Mesodermal cell (in vitro differentiated cells): ENCODE measurements around the gene CAMK1D.
"Not testable (repeated sequence)": the region's sequence is repeated elsewhere in the genome, so short reads cannot be mapped to it uniquely, and the experiment has no call there.

Source experiments
- H3K27ac ChIP-seq: 2 replicates; pipeline ENCODE4 v1.7.0; 2013; ENCODE audit warnings: mild to moderate bottlenecking, low read depth, low read length, moderate library complexity; ENCODE audit not compliant: severe bottlenecking
- H3K36me3 ChIP-seq: 2 replicates; pipeline ENCODE4 v1.7.1; 2013; ENCODE audit warnings: mild to moderate bottlenecking, low read length, moderate library complexity; ENCODE audit not compliant: control insufficient read depth, insufficient read depth
- H3K4me1 ChIP-seq: one replicate; pipeline ENCODE4 v1.7.1; 2013; ENCODE audit warnings: mild to moderate bottlenecking, low read length; ENCODE audit not compliant: insufficient read depth, control insufficient read depth, poor library complexity, severe bottlenecking
- H3K4me3 ChIP-seq: 2 replicates; pipeline ENCODE4 v1.7.0; 2013; ENCODE audit warnings: low read length, control low read depth, mild to moderate bottlenecking; ENCODE audit not compliant: insufficient read depth, poor library complexity, severe bottlenecking; ENCODE audit errors: extremely low read depth
- H3K9me3 ChIP-seq: 2 replicates; pipeline ENCODE4 v1.7.1; 2013; ENCODE audit warnings: mild to moderate bottlenecking, low read length, moderate library complexity; ENCODE audit not compliant: control insufficient read depth
- WGBS, 2 experiments: methylation state at CpG; one replicate each; pipeline ENCODE4 v1.1.5; 2013; ENCODE audit warnings: missing lambda C conversion rate in 2 of 2; ENCODE audit not compliant: insufficient coverage in 2 of 2; 5-methylcytosine and 5-hydroxymethylcytosine counted together

CAMK1D gene

DNA sequence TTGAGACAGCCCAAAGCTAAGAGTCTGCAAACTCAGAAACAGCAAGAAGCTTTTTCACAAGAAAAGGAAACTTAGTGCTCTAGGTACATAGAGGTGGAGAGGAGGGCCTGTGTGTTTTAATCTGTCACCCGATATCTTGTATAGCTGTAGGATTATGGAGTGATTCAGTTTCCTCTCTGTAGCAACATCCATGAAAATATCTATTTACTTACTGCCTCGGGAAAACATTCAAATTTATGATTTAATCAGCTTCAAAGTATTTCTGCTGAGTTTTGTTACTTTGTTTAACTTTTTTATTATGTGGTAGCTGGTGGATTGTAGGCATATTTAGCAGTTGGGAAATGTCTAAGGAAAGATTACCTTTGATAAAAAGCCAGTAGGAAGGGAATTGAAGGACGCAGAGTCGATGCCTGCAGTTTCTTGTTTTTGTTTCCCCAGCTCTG is 360.2 kb downstream of the CAMK1D start:
- 100% methylated on average over 2 of the region's 4 CpGs; no CpG with 5 or more reads in 1 of the 2 experiments for WGBS, 2 experiments
- Histone ChIP-seq H3K27ac (no peak overlapping the region), H3K4me3 (no peak overlapping the region), H3K9me3 (no peaks in the 10 kb centered on the region), H3K4me1 (peaks cover 34% of the 10 kb centered on the region), H3K36me3 (no peaks in the 10 kb centered on the region)

DNA sequence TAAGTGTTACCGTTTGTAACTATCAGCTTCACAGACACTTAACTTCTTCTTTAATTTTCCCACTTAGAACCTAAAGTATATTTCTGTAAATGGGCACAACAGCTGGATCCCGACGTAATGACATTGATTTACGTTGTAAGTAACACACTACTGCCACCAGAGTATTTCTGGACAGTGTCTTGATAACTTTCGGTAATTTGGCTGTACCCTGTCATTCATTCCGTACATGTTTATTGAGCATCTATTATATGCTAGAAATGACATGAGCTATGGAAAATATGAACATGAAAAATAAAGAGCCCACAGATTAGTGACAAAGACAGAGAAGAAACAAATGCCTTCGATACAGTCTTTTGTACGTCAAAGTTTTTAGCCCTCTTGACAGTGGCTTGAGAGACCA is 360.8 kb downstream of the CAMK1D start:
- Histone ChIP-seq H3K27ac (no peak overlapping the region), H3K36me3 (no peaks in the 10 kb centered on the region), H3K4me3 (no peak overlapping the region), H3K9me3 (no peaks in the 10 kb centered on the region), H3K4me1 (peaks cover 34% of the 10 kb centered on the region)
- WGBS, 2 experiments = 96 to 100% methylated on average over 3 to 7 of the region's 8 CpGs

DNA sequence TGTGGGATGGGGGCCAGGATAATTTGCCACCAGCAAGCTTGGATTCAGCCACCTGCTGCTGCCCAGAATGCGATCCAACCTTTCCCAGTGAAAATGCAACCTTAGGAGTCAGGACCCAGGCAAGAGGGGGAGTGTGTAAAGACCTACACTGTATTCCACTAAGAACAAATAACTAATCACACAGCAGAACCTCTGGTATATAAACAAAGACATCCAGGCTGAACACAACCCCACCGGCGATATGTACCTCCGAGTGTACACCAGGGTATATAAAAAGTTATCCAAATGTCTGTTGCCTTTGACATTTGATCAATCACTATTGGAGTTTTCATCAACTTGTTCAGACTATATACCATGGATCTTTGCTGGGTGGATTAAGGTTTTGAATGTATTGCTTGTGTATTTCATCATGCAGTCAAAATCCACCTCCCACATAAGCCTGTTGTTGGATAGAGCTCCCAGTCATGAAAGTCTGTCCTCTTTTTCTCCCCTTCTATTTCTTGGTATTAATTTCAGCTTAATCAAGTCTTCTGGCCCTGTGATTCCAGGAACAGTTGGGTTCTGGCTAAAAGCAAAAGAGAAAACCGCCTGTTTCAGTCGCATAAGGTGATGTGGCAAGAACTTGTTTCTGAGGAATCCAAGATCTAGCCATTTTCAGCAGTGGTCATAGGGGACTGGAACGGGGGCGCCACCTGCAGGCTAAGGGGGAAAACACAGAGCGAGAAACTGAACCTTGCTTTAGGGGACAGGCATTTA is 361.4 kb downstream of the CAMK1D start:
- Histone ChIP-seq H3K4me3 (no peak overlapping the region), H3K27ac (no peak overlapping the region), H3K9me3 (no peaks in the 10 kb centered on the region), H3K4me1 (peaks cover 32% of the 10 kb centered on the region), H3K36me3 (no peaks in the 10 kb centered on the region)
- 23% methylated on average over 5 to 6 of the region's 9 CpGs for WGBS, 2 experiments

DNA sequence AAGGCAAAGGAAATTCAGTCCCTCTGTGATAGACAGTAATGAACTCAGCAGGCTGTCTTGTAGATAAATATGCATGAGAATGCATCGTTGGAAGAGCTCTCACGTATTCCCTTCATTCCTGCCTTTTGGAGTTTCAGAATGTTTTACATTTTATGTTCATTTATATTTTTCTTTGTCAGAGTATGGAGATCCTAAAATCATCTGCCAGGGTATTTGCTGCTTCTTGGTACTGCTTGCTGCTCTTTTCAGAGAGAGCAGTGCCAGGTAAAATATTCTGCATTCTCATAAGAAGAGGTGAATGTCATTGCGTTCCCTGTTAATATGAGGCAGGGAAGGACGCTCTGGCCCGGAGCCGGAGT is 362.0 kb downstream of the CAMK1D start:
- WGBS, 2 experiments = 98 to 100% methylated on average over 2 to 4 of the region's 6 CpGs
- Histone ChIP-seq H3K9me3 (no peaks in the 10 kb centered on the region), H3K36me3 (no peaks in the 10 kb centered on the region), H3K4me1 (peaks cover 29% of the 10 kb centered on the region), H3K4me3 (no peak overlapping the region), H3K27ac (no peak overlapping the region)

DNA sequence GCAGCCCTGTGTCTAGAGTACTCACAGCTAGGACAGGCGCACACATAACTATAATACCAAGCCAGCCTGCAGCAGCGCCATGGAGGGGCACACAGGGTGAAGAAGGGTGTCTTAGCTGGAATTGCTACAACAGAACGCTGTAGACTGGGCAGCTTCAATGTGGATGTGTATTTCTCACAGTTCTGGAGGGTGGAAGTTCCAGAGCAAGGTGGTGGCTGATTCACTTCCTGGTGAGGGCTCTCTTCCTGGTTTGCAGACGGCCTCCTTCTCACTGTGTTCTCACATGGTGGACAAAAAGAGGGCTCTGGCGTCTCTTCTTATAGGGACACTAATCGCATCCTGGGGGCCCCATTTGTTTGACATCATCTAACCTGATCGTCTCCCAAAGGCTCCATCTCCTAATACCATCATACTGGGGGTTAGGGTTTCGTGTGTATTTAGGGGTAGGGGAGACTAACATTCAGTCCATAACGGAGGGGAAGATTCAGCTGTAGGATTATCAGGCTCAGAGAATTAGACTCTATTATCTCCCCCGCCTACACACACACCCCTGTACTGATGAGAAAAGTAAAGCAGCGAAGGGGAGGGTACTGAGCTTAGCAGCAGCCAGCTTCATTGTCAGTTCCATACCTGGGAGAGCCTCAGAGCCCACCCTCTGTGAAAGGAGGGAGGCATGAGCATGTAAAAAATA is 363.1 kb downstream of the CAMK1D start:
- Histone ChIP-seq H3K4me3 (no peak overlapping the region), H3K9me3 (no peaks in the 10 kb centered on the region), H3K36me3 (no peaks in the 10 kb centered on the region), H3K4me1 (peaks cover 21% of the 10 kb centered on the region), H3K27ac (no peak overlapping the region)
- WGBS, 2 experiments = 93 to 100% methylated on average over 3 of the region's 11 CpGs

DNA sequence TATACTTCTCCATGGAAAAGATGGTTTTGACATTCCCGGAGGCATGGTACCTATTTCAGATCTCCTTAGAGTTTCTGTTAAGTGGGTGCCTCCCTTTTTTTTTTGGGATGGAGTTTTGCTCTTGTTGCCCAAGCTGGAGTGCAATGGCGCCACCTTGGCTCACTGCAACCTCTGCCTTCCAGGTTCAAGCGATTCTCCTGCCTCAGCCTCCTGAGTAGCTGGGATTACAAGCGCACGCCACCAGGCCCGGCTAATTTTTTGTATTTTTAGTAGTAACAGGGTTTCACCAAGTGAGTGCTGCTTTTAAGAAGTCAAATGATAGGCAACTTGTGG is 363.6 kb downstream of the CAMK1D start:
- 84 to 100% methylated on average over 2 to 6 of the region's 6 CpGs for WGBS, 2 experiments

DNA sequence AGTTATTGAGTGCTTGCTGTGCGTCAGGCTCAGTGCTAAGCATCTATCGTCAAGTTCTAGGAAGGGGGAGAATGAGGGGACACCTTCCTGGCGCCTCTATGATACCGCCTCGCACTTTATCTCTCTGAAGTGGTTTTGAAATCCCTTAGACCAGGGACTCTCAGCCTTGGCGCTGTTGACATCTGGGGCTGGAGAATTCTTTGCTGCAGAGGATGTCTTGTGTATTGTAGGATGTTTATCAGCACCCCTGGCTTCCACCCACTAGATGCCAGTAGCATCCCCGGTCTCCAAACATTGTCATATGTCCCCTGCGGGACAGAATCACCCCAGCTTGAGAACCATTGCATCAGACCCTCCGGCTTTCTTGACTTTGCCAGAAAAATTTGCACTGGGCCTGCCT is 366.7 kb downstream of the CAMK1D start:
- H3K9me3 ChIP-seq = no peaks in the 10 kb centered on the region
- peaks cover 4% of the 10 kb centered on the region for H3K4me1 ChIP-seq
- H3K36me3 ChIP-seq = no peaks in the 10 kb centered on the region
- 87 to 88% methylated on average over 6 of the region's 9 CpGs for WGBS, 2 experiments
- no peak overlapping the region for H3K27ac ChIP-seq
- no peak overlapping the region for H3K4me3 ChIP-seq

More for the DNA sequence above, 363.6 kb downstream of the CAMK1D start:
- not testable (repeated sequence) for H3K4me3 ChIP-seq, H3K36me3 ChIP-seq, H3K9me3 ChIP-seq, H3K27ac ChIP-seq
- H3K4me1 ChIP-seq = peaks cover 17% of the 10 kb centered on the region

DNA sequence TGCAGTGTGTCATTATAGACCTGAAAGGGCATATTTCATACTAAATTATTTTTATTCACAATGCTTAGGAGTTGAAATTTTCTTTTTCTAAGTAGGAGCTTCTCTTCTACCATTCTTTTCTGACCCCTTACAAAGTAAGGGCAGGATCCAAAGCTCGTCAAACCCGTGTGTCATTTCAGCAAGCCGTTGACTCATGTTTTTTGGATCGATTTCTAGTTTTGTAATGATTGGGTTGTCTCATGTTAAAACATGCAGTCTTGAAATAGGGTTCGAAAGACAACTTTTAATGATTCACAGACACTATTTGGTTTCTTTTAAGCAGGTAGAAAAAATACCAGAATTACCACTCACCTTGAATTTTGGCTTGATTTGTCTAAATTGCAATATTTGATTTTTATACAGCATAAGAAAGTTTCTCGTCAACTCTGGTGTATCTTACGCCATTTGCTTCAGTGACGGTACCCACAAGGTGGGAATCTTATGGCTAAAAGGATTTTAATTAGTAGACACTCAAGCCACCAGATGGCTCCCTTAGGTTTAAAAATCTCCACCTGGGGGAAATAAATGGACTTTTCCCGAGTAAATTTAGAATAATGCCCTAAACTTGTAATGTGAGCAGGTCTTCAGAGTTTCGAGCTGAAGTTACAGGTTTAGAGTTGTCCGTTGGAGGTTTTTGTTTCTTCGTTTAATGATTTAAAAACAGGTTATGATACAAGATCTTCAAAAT is 368.8 kb downstream of the CAMK1D start:
- Histone ChIP-seq H3K9me3 (no peaks in the 10 kb centered on the region), H3K27ac (no peak overlapping the region), H3K4me3 (no peak overlapping the region), H3K36me3 (no peaks in the 10 kb centered on the region), H3K4me1 (peaks cover 6% of the 10 kb centered on the region)
- WGBS, 2 experiments = 80 to 85% methylated on average over 4 to 5 of the region's 12 CpGs

DNA sequence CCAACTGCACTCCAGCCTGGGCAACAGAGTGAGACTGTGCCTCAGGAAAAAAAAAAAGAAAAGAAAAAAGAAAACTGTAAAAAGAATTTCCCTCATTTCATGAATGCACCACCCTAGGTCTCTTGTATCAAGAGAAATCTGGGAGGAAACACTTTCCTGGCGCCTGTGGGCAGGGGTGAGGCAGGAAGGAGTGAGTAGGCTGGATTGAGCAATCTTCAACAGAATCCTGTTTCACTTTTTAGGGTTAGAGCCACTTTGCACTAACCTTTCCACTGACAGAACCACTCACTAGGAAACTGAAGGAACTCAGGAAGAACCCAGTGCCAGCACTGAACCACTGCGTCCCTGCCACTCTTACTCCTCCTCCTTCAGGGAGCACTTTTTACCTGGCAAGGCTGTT is 370.0 kb downstream of the CAMK1D start:
- H3K36me3 ChIP-seq = no peaks in the 10 kb centered on the region
- WGBS, 2 experiments = 100% methylated on average over 1 of the region's 2 CpGs; no CpG with 5 or more reads in 1 of the 2 experiments
- no peaks in the 10 kb centered on the region for H3K9me3 ChIP-seq
- H3K4me1 ChIP-seq = peaks cover 6% of the 10 kb centered on the region
- H3K27ac ChIP-seq = no peak overlapping the region
- no peak overlapping the region for H3K4me3 ChIP-seq

DNA sequence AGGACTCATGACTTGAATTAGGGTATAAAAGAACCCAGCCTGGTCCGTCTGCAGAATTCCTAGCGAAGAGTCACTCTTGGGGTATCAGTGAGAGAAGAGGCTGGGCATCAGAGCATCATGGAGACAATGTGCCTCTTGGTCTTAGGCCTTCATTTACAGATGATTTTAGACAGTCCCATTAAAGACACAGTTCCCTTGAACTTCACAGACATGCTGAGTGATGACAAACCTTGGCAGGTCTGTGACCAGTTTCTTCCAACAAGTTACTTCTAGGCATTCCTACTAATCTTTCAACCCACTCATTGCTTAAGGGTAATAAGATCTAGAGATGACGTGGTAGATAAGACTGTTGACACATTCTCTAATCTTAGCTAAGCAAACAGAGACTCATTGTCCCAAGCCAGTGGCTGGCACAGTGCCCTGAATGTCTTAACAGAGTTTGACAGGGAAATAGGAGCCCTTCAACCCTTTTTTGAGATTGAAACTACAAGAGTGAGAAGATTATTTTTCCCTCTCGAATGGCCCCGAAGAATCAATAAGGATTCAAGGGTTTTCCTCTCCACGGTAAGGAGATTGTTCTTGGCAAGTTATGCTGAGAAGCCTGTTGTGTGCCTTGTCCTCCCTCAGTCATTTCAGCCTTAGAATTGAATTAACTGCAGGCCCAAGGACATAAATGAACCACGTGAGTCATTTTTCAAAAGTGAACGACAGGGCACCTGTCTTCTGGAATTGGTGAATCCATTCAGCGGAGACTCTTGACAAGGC is 371.1 kb downstream of the CAMK1D start:
- Histone ChIP-seq H3K9me3 (no peaks in the 10 kb centered on the region), H3K4me3 (no peak overlapping the region), H3K27ac (peak overlapping the region; percentile 47), H3K4me1 (peaks cover 6% of the 10 kb centered on the region), H3K36me3 (no peaks in the 10 kb centered on the region)
- WGBS, 2 experiments = 88 to 94% methylated on average over 6 to 8 of the region's 9 CpGs
